Measurements from ENCODE around the gene RBM44.

The RBM44 gene

GRCh38 chr2:237885931-237886684 lies 87.5 kb downstream of the RBM44 start:
- no peak for DNase-seq (ENCODE audit: low read depth in 2 of 2, low spot score in 1 of 2)

- no peak for DNase-seq (ENCODE audit: low read depth in 2 of 2, low spot score in 1 of 2)
These were observed 88.3 kb downstream of the RBM44 start for GRCh38 chr2:237886685-237887481.

GRCh38 chr2:237888389-237888788 lies 89.8 kb downstream of the RBM44 start:
- no peak for DNase-seq (ENCODE audit: low read depth in 2 of 2, low spot score in 1 of 2)

- no peak for DNase-seq (ENCODE audit: low read depth in 2 of 2, low spot score in 1 of 2)
These were observed 90.4 kb downstream of the RBM44 start for GRCh38 chr2:237889016-237889415.

GRCh38 chr2:237889811-237890210 lies 91.2 kb downstream of the RBM44 start:
- no peak for DNase-seq (ENCODE audit: low read depth in 2 of 2, low spot score in 1 of 2)
